WI38 (cell line): ENCODE results near the gene KRTAP10-11.
"Not testable (repeated sequence)": the region's sequence is repeated elsewhere in the genome, so short reads cannot be mapped to it uniquely, and the experiment has no call there.

ENCODE experiments used
- H3K4me3 ChIP-seq: 2 replicates; pipeline ENCODE4 v1.5.1; 2011; ENCODE audit warnings: low read depth, mild to moderate bottlenecking, control low read depth, low read length
- CTCF ChIP-seq: IDR thresholded peaks from 2 replicates; pipeline ENCODE4 v1.5.1; 2012; ENCODE audit warnings: low read depth, mild to moderate bottlenecking, control low read depth, low read length

Gene KRTAP10-11

GRCh38 chr21:44687671-44688070 is 41.5 kb downstream of the KRTAP10-11 start:
- TF ChIP-seq CTCF = no peak
- no peak overlapping the region for H3K4me3 ChIP-seq

GRCh38 chr21:44689740-44690139 is 43.5 kb downstream of the KRTAP10-11 start:
- H3K4me3 ChIP-seq = not testable (repeated sequence)

- no peak overlapping the region for H3K4me3 ChIP-seq
- no peak for TF ChIP-seq CTCF
Measured at GRCh38 chr21:44691686-44692085, 45.5 kb downstream of the KRTAP10-11 start.

- TF ChIP-seq CTCF = no peak
- no peak overlapping the region for H3K4me3 ChIP-seq
Measured at GRCh38 chr21:44692798-44693512, 46.7 kb downstream of the KRTAP10-11 start.

- no peak for TF ChIP-seq CTCF
- H3K4me3 ChIP-seq = no peak overlapping the region
Measured at GRCh38 chr21:44694776-44695175, 48.6 kb downstream of the KRTAP10-11 start.

- no peak overlapping the region for H3K4me3 ChIP-seq
- TF ChIP-seq CTCF = no peak
Measured at GRCh38 chr21:44695184-44695583, 49.0 kb downstream of the KRTAP10-11 start.

GRCh38 chr21:44695641-44696040 is 49.4 kb downstream of the KRTAP10-11 start:
- H3K4me3 ChIP-seq = no peak overlapping the region
- TF ChIP-seq CTCF = no peak

- TF ChIP-seq CTCF = no peak
- no peak overlapping the region for H3K4me3 ChIP-seq
Measured at GRCh38 chr21:44696572-44696971, 50.4 kb downstream of the KRTAP10-11 start.
